Activated B cell treated with CpG ODN at 0.5 μM for 24 hours (primary cell): ENCODE data around the gene LRRC74A. TPM values are rescaled to one million over a fixed set of nuclear protein-coding genes. Genes with fewer than 3 reads are reported as not detected.

Experiments used
- ATAC-seq: fragments of 200-7000 bp; cut with Tn5 transposase; one replicate; pipeline ENCODE4 v1.10.0; 2021; ENCODE audit warnings: low read depth, mild to moderate bottlenecking, moderate library complexity
- CTCF ChIA-PET: fragments of 350-600 bp; sonication (Branson Sonifier 250); formaldehyde crosslinking; loops from one replicate; lab custom pipeline; 2021; ENCODE audit warnings: antibody characterized with exemption; lab: Charles Lee
- POLR2A ChIA-PET: fragments of 350-600 bp; sonication (Branson Sonifier 250); formaldehyde crosslinking; loops from one replicate; lab custom pipeline; 2021; ENCODE audit warnings: antibody characterized with exemption; lab: Charles Lee
- DNase-seq: peaks from one replicate; pipeline ENCODE4 v3.0.0; 2022
- H3K27ac Mint-ChIP-seq: one replicate; pipeline ENCODE4 v1.8.0; 2020; ENCODE audit warnings: mixed read lengths
- H3K27me3 Mint-ChIP-seq: one replicate; pipeline ENCODE4 v1.8.0; 2021; ENCODE audit warnings: mixed read lengths
- H3K36me3 Mint-ChIP-seq: one replicate; pipeline ENCODE4 v1.8.0; 2021; ENCODE audit warnings: low read depth, mixed read lengths
- H3K4me1 Mint-ChIP-seq: one replicate; pipeline ENCODE4 v1.8.0; 2021; ENCODE audit warnings: mixed read lengths
- H3K4me3 Mint-ChIP-seq: one replicate; pipeline ENCODE4 v1.8.0; 2020; ENCODE audit warnings: mild to moderate bottlenecking, mixed read lengths
- H3K9me3 Mint-ChIP-seq: one replicate; pipeline ENCODE4 v1.8.0; 2020; ENCODE audit warnings: mixed read lengths
- CTCF ChIP-seq: fragments of 200-600 bp; IDR thresholded peaks from one replicate; pipeline ENCODE4 v1.8.0; 2022; ENCODE audit warnings: antibody characterized with exemption, mild to moderate bottlenecking
- intact Hi-C: fragments of 100-400 bp; cut with micrococcal nuclease; formaldehyde crosslinking; loops from one replicate; pipeline ENCODE4 v1.15.1; 2024
- total RNA-seq: library from RNA; stranded (reverse); gene quantifications from 2 replicates; pipeline ENCODE4 v1.2.3, GENCODE V29; 2022

Gene LRRC74A
- total RNA-seq, 1 donor from 2014 or later, result not detected

- Mint-ChIP-seq H3K27me3 (peaks cover 8% of the 10 kb centered on the region), H3K27ac (no peak overlapping the region)
These were observed 46.7 kb downstream of the LRRC74A start for GRCh38 chr14:76872796-76873432.

GRCh38 chr14:76874734-76875133 is 48.5 kb downstream of the LRRC74A start:
- Mint-ChIP-seq H3K4me3 (no peak overlapping the region), H3K36me3 (no peaks in the 10 kb centered on the region), H3K27ac (no peak overlapping the region), H3K9me3 (no peaks in the 10 kb centered on the region), H3K27me3 (peaks cover 6% of the 10 kb centered on the region), H3K4me1 (no peaks in the 10 kb centered on the region)
- POLR2A ChIA-PET, result interaction anchor here (0.6 to 2.4 kb wide), 2 partner anchors 147 to 196 kb away, joined by 7 to 8 read pairs; no protein-coding TSS in a partner anchor
- ATAC-seq (no peak), DNase-seq (no peak)
- no peak for TF ChIP-seq CTCF
- intact Hi-C loops, result no loop called here
- CTCF ChIA-PET, result interaction anchor here (0.6 to 10.7 kb wide), 13 partner anchors 18 to 277 kb away, joined by 3 to 233 read pairs (median 8); no protein-coding TSS in a partner anchor

More at GRCh38 chr14:76872796-76873432, 46.7 kb downstream of the LRRC74A start:
- Mint-ChIP-seq H3K4me1 (peaks cover 1% of the 10 kb centered on the region), H3K36me3 (no peaks in the 10 kb centered on the region), H3K9me3 (no peaks in the 10 kb centered on the region), H3K4me3 (no peak overlapping the region)
- CTCF ChIA-PET, result interaction anchor here (0.6 to 10.7 kb wide), 24 partner anchors 9 to 443 kb away, joined by 3 to 233 read pairs (median 4); no protein-coding TSS in a partner anchor
- peak; percentile 76 for TF ChIP-seq CTCF
- peak; percentile 58 for DNase-seq
- intact Hi-C loops, result loop anchor here (1.0 kb wide), 5 partner anchors 40 to 221 kb away; no protein-coding TSS in a partner anchor
- peak; percentile 95 for ATAC-seq
- POLR2A ChIA-PET, result interaction anchor here (1.0 to 1.5 kb wide), 3 partner anchors 36 to 197 kb away, joined by 3 to 11 read pairs (median 3); no protein-coding TSS in a partner anchor

GRCh38 chr14:76876076-76876475 is 49.9 kb downstream of the LRRC74A start:
- DNase-seq, result no peak
- CTCF ChIA-PET, result interaction anchor here (0.7 to 10.7 kb wide), 30 partner anchors 10 to 440 kb away, joined by 3 to 233 read pairs (median 4); no protein-coding TSS in a partner anchor
- intact Hi-C loops, result loop anchor here (1.0 to 2.0 kb wide), 3 partner anchors 29 to 192 kb away; no protein-coding TSS in a partner anchor
- Mint-ChIP-seq H3K9me3 (no peaks in the 10 kb centered on the region), H3K27me3 (no peaks in the 10 kb centered on the region), H3K4me3 (no peak overlapping the region), H3K27ac (no peak overlapping the region), H3K4me1 (no peaks in the 10 kb centered on the region), H3K36me3 (no peaks in the 10 kb centered on the region)
- peak; percentile 54 for ATAC-seq
- TF ChIP-seq CTCF, result no peak
- POLR2A ChIA-PET, result interaction anchor here (0.7 to 2.4 kb wide), 3 partner anchors 29 to 195 kb away, joined by 4 to 8 read pairs (median 4); no protein-coding TSS in a partner anchor

- Mint-ChIP-seq H3K27ac (no peak overlapping the region), H3K4me1 (no peaks in the 10 kb centered on the region)
These were observed 51.7 kb downstream of the LRRC74A start for GRCh38 chr14:76877871-76878270.

More at GRCh38 chr14:76877871-76878270, 51.7 kb downstream of the LRRC74A start:
- DNase-seq (no peak), ATAC-seq (no peak)
- Mint-ChIP-seq H3K9me3 (no peaks in the 10 kb centered on the region), H3K4me3 (no peak overlapping the region), H3K36me3 (no peaks in the 10 kb centered on the region), H3K27me3 (no peaks in the 10 kb centered on the region)
- intact Hi-C loops, result loop anchor here (2.0 kb wide), 1 partner anchor 27 kb away; no protein-coding TSS in a partner anchor
- ChIA-PET POLR2A (no interaction called here), CTCF (interaction anchor here (3.5 to 4.2 kb wide), 2 partner anchors 35 to 193 kb away, joined by 10 to 27 read pairs; no protein-coding TSS in a partner anchor)
- no peak for TF ChIP-seq CTCF
